SW480 (cell line): ENCODE results near the gene FAM170A.

Experiments used
- DNase-seq: peaks from one replicate; pipeline ENCODE4 v3.0.0-alpha.2; 2016; ENCODE audit warnings: low spot score

Gene FAM170A

GRCh38 chr5:119629339-119629738 lies at the start of gene FAM170A:
TSS of gene FAM170A (plus strand) at chr5:119629558. CDS start at chr5:119629769, 211 bp downstream.
- no peak for DNase-seq

GRCh38 chr5:119582987-119583386 lies 46.4 kb upstream of the FAM170A start:
- DNase-seq = no peak

GRCh38 chr5:119583684-119584083 lies 45.7 kb upstream of the FAM170A start:
- DNase-seq = no peak

GRCh38 chr5:119596046-119596445 lies 33.3 kb upstream of the FAM170A start:
- DNase-seq = no peak

- DNase-seq = no peak
These were observed 31.5 kb upstream of the FAM170A start for GRCh38 chr5:119597728-119598298.

- no peak for DNase-seq
These were observed 15.4 kb upstream of the FAM170A start for GRCh38 chr5:119613937-119614336.

- no peak for DNase-seq
These were observed 14.5 kb upstream of the FAM170A start for GRCh38 chr5:119614838-119615237.

GRCh38 chr5:119626086-119626485 lies 3.3 kb upstream of the FAM170A start:
- DNase-seq = no peak

- DNase-seq = no peak
These were observed 1.5 kb downstream of the FAM170A start for GRCh38 chr5:119630752-119631440.

- DNase-seq = no peak
These were observed 2.3 kb downstream of the FAM170A start for GRCh38 chr5:119631660-119632059.

GRCh38 chr5:119651486-119651885 lies 22.1 kb downstream of the FAM170A start:
- no peak for DNase-seq

GRCh38 chr5:119655061-119655460 lies 25.7 kb downstream of the FAM170A start:
- DNase-seq = peak; percentile 5

- DNase-seq = no peak
These were observed 26.7 kb downstream of the FAM170A start for GRCh38 chr5:119656023-119656422.

GRCh38 chr5:119666542-119666941 lies 37.2 kb downstream of the FAM170A start:
- no peak for DNase-seq

GRCh38 chr5:119678351-119679028 lies 49.1 kb downstream of the FAM170A start:
- DNase-seq = no peak

GRCh38 chr5:119680080-119680479 lies 50.7 kb downstream of the FAM170A start:
- DNase-seq = no peak

- DNase-seq = no peak
These were observed 52.4 kb downstream of the FAM170A start for GRCh38 chr5:119681734-119682133.

- DNase-seq = no peak
These were observed 53.0 kb downstream of the FAM170A start for GRCh38 chr5:119682372-119682771.
